Activated T-cell treated with anti-CD3 and anti-CD28 coated beads for 24 hours (primary cell): ENCODE results near the gene BRINP2.

Source experiments
- DNase-seq: peaks from one replicate; pipeline ENCODE4 v3.0.0-alpha.2; 2020; ENCODE audit warnings: low read depth

The BRINP2 gene

DNA sequence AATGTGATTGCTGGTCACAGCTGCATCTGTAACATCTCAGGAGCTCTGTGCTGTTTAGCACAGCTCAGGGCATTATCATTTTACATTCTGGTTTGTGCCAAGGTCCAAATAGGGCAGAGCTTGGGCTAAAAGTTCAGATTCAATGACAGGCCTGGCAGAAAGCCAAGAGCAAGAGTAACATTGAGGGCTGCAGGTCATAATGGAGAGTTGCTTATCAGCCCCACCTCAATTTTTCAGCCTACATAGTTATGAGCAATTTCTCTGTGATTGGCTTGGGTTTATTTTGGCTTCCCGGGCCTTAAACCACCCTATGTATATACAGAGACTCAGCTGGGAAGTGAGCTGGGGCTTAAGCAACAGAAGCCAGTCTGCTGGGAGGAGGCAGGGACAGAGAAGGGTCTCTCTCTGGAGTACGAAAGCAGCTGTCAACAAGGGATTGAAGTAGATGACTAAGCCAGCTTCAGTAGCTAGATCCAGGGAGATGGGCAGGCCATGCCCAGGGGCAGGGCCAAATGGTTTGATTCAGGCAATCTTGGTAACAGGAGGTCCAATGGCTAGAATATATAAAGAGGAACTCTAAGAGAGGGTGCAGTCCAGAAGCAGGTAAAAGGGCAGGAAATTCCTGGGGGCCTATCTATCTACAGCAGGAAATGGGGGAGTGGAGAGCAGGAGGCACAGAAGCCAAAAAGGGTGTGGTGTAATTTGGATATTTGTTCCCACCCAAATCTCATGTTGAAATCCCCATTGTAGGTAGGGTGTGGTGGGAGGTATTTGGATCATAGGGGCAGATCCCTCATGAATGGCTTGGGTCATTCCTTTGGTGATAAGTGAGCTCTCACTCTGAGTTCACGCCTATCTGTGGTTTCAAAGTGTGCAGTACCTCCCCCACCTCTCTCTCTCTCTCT lies 49.0 kb downstream of the BRINP2 start:
- DNase-seq: no peak

DNA sequence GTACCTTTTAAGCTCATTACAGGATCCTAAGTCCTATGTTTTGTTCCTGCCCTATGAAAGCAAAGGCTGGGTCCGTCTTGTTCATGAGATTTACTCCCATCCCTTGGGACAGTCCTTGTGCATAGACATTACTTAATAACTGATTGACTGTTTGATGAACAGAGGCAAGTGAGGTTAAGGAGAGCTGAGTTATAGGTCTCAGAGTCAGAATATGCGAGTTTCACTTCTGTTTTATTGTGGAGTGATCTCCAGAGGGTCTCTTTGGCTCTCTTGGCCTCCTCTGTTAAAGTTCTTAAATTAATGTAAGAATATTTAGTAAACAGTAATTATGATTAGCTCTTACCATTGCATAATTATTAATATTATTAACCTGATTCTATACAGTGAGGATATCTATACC lies 52.6 kb downstream of the BRINP2 start:
- no peak for DNase-seq

DNA sequence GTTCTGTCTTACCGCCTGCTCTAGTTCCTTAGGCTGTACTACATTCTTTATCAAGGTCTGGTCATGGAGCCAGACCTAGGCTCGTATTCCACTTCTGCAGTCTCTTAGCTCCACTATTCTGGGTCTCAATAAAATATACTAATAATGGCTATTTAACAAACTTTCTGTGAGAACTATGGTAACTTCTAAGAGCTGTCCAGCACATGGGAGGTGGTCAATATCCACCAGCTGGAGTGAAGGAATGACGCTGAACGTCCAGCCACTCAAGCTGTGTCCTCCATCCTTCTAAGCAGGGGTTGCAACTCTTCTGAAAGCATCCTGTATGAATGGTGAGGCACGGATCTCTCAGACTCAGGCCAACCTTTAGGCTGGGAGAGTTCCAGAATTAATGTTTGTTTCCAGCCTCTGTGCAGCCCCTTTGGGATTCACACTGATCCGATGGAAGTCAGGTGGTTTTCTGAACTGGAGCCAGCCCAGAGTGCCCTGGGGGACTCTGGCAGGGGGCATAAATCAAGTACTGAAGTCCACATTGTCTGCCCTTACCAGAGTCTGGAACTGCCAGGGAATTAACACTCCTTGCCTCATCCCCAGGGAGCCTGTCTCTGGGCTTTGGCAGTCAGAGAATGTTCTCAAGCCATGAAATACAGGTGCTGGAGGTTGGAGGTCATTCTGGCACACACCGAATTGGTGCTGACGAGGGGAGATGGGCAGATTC lies 57.4 kb downstream of the BRINP2 start:
- DNase-seq: no peak

DNA sequence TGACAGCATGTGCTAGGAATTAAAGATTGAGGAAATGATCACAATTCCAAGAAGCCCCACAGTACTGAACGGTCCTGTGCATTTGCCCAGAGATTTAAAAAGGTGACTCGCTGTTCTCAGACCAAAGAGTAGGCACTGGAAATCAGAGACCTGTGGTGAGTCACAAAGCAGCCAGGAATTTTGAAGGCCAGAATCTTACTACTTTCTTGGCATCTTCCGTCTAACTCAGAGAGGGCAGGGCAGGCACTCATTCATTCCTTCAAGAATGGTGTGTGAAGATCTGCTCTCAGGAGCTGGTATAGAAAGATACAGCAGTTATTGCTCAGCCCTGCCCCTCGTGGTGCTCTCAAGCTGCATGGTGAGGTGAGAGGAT lies 57.9 kb downstream of the BRINP2 start:
- no peak for DNase-seq

DNA sequence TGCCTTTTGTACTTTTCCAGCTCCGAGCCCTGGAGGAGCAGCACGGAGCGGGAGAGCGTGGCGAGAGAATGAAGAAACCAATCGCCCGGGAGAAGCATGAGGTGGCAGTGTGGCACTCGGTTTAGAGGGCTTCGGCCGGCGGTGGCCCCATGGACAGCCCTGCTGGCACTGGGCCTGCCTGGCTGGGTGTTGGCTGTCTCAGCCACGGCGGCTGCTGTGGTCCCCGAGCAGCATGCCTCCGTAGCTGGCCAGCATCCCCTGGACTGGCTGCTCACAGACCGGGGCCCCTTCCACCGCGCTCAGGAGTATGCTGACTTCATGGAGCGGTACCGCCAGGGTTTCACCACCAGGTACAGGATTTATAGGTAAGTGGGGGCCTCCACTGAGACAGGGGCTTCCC lies 59.0 kb downstream of the BRINP2 start:
- DNase-seq: no peak

DNA sequence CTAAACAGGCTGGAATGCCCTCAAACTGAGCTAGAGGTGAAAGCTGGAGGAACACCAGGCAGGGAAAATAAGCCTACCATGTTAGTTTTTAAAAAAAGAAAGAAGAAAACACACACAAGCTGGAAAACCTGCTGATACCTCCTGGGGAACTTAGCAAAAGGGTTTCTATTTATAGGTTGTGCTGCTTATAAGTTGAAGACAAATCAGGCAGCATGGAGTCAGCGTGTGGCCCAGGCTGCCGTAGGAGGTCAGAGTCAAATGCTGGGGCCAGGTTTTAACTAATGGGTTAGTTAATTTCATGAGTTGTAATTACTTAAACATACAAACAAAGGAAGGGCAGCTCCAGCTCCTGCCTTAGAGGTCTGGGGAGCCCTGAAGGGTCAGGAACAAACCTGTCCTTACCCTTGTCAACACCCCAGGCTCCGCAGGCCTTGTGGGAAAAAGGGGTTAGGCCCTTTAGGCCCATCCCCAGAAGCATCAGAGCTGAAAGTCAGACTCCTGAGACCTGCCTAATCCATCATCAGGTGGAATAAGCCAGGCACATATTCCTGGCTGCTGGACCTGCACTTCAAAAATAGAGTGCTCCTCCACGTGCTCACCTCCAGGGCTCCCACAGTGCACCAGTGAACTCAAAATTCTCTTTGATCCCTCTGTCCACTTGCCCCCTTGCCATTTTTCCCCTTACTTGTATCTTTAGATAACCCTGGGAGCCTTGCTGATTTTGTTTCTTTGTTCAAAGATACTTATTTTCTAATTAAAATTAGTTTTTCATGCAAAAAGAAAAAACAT lies 59.7 kb downstream of the BRINP2 start:
- DNase-seq: no peak

DNA sequence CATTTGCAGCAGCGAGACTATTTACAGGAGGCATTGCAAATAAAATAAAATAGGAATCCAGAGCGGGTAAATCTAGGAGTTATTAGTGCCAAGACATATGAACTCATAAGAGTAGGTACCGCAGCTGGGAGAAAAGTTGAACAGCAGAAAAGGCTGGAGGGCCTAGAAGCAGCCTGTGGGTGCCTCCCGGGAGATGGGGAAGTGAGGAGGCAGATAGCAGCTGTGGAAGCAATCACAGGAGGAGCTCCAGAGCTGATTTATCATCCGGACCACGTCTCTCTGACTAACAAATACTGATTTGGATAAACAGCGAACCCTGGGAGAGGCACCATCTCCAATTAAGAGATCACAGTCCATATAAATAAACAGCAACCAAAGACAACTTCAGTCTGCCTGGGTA lies 64.6 kb downstream of the BRINP2 start:
- DNase-seq: no peak

DNA sequence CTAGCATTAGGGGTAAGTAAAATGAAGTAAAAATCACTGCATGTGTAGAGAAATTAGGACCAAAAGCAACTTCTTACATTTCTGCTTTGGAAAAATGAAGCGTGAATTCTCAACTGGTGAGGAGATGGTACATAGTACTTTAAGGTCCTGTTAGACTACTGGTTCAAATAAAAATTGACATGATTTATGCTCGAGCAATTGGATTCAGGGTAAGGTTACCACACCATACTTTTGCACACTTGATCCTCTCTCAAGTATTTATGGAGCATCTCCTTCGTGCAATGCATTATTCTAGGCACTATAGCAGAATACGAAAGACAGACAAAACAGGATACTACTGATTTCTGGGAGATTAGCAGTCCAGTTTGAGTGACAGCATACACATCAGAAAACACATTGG lies 66.2 kb downstream of the BRINP2 start:
- DNase-seq: no peak

DNA sequence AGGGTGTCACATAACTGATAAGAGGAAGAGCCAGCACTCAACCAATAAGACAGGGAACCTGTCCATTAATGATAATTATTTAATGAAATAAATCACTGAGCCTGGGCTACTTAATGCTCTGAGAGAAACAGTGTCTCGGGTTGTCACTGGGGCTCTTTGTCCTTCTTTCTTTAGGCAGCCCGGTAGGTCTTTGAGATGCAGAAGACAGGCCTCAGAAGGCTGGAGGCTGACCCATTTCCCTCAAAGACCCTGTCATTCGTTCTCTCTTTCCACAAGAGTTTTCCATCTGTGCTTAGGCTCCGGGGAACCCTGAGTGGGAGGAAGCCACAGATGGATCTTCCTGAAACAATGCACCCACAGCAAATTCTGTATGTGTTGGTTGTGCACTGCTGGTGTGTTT lies 68.2 kb downstream of the BRINP2 start:
- DNase-seq: no peak

DNA sequence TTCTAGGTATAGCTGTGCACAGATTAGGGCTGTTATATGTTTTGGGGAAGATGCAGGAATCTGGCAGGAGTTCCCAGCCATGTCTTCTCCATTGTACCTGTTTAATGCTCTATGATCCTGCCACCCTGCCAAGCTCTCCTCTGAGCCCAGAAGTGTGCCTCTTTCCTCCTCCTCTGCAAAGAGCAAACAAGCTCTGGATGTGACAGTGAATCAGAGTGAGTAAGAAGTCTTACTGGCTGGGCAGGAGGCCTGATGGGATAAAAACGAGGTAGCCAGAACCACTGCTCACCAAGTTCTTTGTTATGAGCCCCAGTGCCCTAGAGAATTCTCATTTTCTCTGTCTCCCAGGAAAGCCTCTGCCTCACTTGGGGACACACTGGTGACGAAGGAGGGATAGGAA lies 69.0 kb downstream of the BRINP2 start:
- DNase-seq: no peak

DNA sequence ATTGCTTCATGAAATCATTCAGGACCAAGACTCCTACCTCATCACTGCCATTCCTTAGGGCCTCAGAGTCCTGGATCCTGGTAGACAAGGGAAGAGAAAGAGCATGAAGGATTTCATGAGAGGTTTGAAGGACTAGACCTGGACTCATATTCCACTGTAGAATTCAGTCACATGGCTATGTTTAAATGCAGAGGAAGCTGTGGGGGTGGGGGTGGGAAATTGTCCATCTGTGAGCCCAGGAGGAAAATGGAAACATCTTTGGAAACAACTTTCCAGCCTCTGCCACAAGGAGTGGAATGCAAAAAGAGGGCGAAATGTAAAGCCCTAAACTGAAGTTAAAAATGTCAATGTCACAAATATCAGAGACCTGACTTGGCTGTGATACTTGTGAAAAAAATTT lies 73.0 kb downstream of the BRINP2 start:
- DNase-seq: no peak

DNA sequence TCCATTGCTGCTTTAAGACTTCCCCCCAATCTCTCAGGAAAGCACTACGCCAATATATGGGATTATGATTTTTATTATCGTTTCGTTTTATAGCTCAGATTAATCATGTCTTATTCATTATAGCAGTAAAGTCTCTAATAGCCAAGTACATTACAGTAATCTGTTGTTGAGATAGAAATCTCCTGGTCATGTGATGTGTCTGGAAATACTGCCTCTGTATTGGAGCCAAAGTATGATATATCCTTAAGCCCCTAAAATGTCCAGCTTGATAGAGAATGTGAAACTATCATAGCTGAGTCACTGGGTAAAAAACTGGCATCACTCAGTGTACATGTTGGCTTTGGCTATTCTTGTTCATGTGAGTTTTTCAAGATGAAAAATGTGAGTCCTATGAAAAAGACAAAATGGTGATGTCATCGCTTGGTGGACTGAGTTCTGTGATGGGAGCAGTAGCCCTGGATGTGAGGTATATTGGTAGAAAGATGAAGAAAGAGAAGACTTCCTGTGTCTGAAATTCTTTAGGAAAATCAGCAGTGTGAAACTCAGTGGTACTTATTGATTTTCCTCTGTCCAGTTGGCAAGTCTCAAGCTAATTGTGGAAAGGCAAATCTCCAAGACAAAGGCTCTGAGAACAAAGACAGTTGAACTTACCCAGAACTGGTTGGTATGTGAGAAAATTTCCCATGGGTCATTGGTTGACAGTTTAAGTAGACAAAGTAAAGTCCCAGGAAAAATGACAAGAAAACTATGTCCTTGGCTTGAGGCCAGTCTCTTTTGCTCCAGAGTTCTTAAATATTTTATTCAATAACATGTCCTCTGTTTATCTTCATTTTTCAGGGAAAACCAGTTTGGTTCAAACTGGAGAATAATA lies 76.2 kb downstream of the BRINP2 start:
- no peak for DNase-seq

DNA sequence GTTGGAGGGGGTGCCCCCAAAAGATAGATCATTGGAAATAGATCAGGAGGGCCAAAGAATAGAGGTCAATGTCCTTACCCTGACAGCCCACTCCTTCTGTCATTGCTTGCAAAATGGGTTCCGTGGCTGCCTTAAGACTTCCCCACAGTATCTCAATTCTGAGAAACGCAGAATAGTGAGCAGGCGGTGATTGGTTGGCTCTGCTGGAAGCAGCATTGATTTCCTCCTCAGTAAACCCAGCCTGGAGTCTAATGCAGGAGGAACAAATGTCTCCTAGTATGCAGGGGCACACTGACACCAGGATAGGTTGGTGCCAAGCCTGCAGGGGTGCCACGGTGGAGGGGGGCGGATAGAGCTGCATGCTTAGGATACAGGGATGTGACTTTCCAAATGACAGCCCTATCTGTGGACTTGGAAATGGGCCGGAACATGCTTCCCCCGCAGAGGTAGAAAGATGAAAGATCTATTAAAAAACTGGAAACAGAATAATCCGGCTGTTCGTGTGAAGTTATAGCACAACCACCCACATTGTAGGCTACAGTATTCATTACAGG lies 76.9 kb downstream of the BRINP2 start:
- no peak for DNase-seq

DNA sequence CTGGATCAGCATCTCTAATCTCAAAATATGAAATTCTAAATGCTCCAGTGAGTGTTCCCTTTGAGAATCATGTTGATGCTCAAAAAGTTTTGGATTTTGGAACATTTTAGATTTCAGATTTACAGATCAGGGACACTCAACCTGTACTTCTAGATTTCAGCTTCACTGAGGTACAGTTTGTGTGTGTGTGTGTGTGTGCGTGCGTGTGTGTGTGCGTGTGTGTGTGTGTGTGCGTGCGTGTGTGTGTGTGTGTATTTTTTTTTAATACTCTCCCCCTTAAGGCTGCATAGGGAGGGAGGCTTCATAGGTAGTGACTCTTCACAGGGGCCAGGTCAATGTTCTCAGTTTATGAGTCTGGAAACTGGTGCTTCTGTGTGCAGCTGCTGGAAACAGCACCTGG lies 77.5 kb downstream of the BRINP2 start:
- DNase-seq: no peak

DNA sequence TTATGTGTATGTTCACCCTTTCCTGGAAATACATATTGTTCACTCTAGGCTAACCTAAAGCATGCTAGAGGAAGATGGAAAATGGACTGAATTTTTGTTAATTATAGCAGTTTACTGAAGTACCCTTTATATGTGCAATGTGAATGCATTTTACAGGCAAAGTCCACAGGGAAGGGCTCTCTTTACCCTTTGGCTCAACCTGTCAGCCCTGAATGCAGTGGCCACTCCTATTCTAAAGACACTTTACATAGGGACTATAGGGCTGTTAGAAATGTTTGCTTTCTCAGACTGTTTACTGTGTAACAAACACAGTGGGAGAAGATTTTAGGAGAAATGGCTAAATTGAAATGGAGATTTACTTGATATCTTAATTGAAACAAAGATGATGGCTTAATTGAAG lies 78.5 kb downstream of the BRINP2 start:
- DNase-seq: no peak

DNA sequence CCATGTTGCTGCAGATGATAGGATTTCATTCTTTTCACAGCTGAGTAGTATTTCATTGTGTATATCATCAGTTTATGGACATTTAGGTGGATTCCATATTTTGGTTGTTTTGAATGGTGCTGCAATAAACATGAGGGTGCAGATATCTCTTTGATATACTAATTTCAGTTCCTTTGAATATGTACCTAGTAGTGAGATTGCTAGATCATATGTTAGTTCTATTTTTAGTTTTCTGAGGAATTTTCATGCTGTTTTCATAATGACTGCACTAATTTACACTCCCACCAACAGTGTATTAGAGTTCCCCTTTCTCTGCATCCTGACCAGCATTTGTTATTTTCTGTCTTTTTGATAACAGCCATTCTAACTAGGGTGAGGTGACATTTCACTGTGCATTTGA lies 82.1 kb downstream of the BRINP2 start:
- DNase-seq: no peak

DNA sequence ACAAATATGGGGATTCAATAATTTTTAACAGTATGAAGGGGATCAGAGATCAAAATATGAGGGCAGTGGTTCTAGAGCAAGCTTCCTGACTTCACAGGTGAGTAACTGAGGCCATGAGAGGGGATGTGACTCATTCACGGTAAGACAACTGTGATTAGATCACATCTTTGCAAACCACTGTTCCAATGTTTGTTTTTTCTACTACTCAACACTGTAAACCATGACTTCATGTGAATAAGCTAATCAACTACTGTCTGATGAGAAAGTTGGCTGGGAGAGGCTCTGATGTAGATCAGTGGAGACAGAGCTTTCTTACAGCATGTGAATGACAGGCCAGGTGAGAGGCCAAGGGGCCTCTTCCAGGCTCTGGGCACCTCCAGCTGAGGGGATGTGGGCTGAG lies 84.7 kb downstream of the BRINP2 start:
- DNase-seq: no peak

DNA sequence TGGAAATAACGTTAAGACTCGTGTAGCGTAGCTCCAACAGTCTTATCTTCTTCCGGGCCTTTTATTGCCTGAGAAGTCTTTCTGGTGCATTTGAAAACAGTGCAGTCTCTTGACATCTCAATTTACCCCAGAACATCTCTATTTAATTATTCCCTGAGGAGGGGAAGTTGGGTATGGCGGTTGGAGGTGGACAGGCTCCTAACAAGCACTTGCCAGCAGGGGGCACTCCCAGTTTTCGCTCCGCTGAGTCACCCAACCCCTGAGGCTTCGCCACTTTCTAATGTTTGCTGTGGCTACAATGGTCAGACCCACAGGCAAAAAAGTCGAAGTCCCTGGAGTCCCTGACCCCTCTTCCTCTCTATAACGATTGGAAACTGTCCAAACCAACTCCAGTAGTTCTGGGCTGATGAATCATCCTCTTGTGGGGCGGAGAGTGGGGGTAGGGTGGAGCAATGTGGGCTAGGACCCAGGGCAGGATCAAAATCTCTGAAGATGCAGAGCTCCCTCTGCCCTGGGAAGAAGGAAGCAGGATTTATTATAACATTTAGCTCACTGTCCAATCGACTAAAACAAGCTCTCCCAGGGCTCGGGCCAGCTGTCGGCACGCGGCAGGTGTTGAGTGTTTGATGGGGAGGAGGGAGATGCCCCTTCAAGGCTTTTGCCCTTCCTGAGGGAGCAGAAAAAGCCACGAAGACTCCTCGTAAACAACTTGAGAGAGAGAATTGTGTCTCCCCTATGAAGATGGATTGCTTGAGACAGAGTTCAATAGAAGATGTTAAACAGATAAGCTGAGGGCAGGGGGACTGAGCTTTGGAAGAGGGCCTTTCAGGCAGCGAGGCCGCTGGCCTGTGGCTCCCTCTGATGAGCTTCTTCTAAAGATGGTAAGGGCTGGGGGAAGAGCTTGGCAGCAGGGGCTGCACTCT lies 85.7 kb downstream of the BRINP2 start:
- DNase-seq: no peak

DNA sequence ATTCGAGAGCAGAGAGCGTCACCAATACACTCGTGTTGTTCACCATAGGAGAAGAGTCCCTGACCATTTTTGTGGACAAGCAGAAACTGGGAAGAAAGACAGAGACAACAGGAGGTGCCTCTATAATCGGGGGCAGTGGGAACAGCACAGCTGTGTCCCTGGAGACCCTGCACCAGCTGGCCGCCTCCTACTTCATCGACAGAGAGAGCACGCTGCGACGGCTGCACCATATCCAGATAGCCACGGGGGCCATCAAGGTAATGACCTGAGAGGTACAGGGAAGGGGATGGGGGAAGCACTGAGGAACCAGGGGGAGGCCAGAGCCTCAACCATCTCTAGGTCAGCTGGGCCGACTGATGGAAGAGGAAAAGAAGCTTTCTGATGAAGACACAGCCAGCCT lies 86.4 kb downstream of the BRINP2 start:
- DNase-seq: no peak

DNA sequence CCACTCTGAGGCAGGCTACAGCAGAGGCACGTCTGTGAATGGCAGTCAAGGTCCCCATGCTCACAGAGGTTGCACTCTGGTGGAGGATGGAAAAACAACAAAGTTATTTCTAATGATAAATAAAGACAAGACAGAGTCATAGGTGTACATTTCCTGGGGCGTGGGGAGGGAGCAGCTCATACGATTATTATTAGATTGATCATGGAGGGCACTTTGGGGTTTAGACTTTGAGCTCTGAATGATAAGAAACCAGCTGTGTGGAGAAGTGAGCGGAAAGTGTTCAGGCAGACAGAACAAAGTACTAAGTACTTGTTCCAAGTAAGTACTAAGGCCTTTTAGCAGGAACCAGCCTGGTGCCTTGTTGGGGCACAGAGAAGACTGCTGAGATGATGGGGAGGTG lies 86.8 kb downstream of the BRINP2 start:
- DNase-seq: no peak
